Stomach (tissue), 4 donors: ENCODE measurements around the gene CYP46A1.

Source experiments
- CTCF ChIP-seq, 7 experiments: fragments of 450-650 bp in 4 of 7; fragments of 200-600 bp in 3 of 7; sonication (generic) in 3 of 7; IDR thresholded peaks; one replicate each; pipeline ENCODE4 v1.5.1; 2016 to 2019; ENCODE audit warnings: antibody characterized with exemption in 7 of 7, control low read depth in 2 of 7, mild to moderate bottlenecking in 1 of 7
- POLR2A ChIP-seq, 4 donors: fragments of 450-650 bp; IDR thresholded peaks; one replicate each; pipeline ENCODE4 v1.6.1; 2016; ENCODE audit warnings: antibody characterized with exemption in 4 of 4, control low read depth in 2 of 4, mild to moderate bottlenecking in 1 of 4, moderate library complexity in 1 of 4
- POLR2AphosphoS5 ChIP-seq, 3 donors: sonication (generic); formaldehyde crosslinking; IDR thresholded peaks; one replicate each; pipeline ENCODE4 v1.6.1; 2016; ENCODE audit warnings: antibody characterized with exemption in 3 of 3

DNA sequence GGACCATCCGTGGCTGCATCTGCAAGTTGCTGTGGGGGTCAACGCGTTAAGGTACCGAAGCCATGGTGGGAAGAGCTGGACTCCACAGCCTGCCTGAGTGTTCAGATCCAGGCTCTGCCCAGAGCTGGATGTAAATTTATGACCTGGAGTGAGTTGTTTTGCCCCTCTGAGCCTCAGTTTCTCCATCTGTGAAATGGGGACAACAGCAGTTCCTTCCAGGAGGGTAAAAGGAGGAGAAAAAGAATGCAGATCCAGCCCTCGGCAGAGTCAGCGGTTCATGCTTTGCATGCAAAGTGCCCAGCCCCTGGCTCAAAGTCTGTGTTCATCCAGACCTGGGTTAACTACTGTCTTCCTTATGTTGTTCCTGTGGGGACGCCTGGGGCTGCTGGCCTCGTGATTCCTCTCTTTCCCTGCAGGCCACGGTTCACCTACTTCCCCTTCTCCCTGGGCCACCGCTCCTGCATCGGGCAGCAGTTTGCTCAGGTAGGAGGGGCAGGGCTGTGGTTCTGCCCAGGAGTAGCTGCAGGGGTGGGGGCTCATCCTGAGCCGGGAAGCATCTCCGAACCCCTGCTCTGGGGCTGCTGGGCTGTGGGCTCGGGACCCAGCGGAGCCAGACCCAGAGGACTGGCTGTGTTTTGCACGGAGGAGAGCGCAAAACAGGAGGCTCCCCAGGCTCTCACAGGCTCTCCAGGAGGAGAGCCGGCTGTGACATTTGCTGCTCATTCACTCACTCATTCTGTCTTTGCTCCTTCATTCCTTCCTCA, 41.9 kb downstream of the CYP46A1 start:
- TF ChIP-seq CTCF (IDR thresholded peaks at IDR 0.05): no peak
- no peak for TF ChIP-seq POLR2A (IDR thresholded peaks at IDR 0.05)
- TF ChIP-seq POLR2AphosphoS5 (IDR thresholded peaks at IDR 0.05): no peak
